OCI-LY3 (cell line): ENCODE results near the gene KCNN2.

ENCODE experiments used
- H2AFZ ChIP-seq: fragments of 200-600, 300-600 bp; shearing (Covaris generic); 2 replicates; pipeline ENCODE4 v1.6.0; 2014; ENCODE audit warnings: antibody characterized with exemption, low read depth, low read length
- H3K27ac ChIP-seq: fragments of 200-600, 300-600 bp; sonication (generic); 2 replicates; pipeline ENCODE4 v1.5.1; 2014; ENCODE audit warnings: mild to moderate bottlenecking, low read length, moderate library complexity, mixed read lengths
- H3K27me3 ChIP-seq: fragments of 200-600, 300-600 bp; sonication (generic); 2 replicates; pipeline ENCODE4 v1.6.1; 2014; ENCODE audit warnings: low read depth, low read length, mixed read lengths
- H3K36me3 ChIP-seq: fragments of 200-600, 300-600 bp; sonication (generic); replicated peaks from 2 replicates; pipeline ENCODE3; 2014; ENCODE audit warnings: low read depth, low read length, mixed read lengths
- H3K4me1 ChIP-seq: fragments of 300-600, 200-600 bp; sonication (generic); 2 replicates; pipeline ENCODE4 v1.6.1; 2014; ENCODE audit warnings: low read length, mixed read lengths
- H3K4me2 ChIP-seq: fragments of 200-600, 300-600 bp; sonication (generic); 2 replicates; pipeline ENCODE4 v1.6.1; 2014; ENCODE audit warnings: low read length, mixed read lengths
- H3K4me3 ChIP-seq: fragments of 300-600, 200-600 bp; sonication (generic); 2 replicates; pipeline ENCODE4 v1.5.1; 2014; ENCODE audit warnings: antibody characterized with exemption, mild to moderate bottlenecking, low read length, moderate library complexity
- H3K79me2 ChIP-seq: fragments of 300-600, 200-600 bp; shearing (Covaris generic); 2 replicates; pipeline ENCODE4 v1.6.1; 2014; ENCODE audit warnings: mild to moderate bottlenecking, low read length, mixed read lengths
- H3K9ac ChIP-seq: fragments of 300-600, 200-600 bp; shearing (Covaris generic); 2 replicates; pipeline ENCODE4 v1.6.0; 2014; ENCODE audit warnings: mild to moderate bottlenecking, low read length, moderate library complexity
- H3K9me3 ChIP-seq: fragments of 200-600, 300-600 bp; shearing (Covaris generic); 2 replicates; pipeline ENCODE4 v1.6.1; 2014; ENCODE audit warnings: low read length, mixed read lengths; ENCODE audit not compliant: insufficient read depth
- H4K20me1 ChIP-seq: fragments of 200-600, 300-600 bp; sonication (generic); 2 replicates; pipeline ENCODE4 v1.6.1; 2016; ENCODE audit warnings: low read length, mixed read lengths; ENCODE audit not compliant: insufficient read depth
- EZH2phosphoT487 ChIP-seq: fragments of 200-600 bp; shearing (Covaris generic); IDR thresholded peaks from 2 replicates; pipeline ENCODE4 v1.6.1; 2018; ENCODE audit warnings: antibody characterized with exemption, mixed run types, low read depth
- TF ChIP-seq, protein P1 (sequence below): fragments of 200-600, 300-600 bp; sonication (generic); IDR thresholded peaks from 2 replicates; pipeline ENCODE4 v1.5.1; 2014; ENCODE audit warnings: antibody characterized with exemption, low read length, low read depth

KCNN2 gene

DNA sequence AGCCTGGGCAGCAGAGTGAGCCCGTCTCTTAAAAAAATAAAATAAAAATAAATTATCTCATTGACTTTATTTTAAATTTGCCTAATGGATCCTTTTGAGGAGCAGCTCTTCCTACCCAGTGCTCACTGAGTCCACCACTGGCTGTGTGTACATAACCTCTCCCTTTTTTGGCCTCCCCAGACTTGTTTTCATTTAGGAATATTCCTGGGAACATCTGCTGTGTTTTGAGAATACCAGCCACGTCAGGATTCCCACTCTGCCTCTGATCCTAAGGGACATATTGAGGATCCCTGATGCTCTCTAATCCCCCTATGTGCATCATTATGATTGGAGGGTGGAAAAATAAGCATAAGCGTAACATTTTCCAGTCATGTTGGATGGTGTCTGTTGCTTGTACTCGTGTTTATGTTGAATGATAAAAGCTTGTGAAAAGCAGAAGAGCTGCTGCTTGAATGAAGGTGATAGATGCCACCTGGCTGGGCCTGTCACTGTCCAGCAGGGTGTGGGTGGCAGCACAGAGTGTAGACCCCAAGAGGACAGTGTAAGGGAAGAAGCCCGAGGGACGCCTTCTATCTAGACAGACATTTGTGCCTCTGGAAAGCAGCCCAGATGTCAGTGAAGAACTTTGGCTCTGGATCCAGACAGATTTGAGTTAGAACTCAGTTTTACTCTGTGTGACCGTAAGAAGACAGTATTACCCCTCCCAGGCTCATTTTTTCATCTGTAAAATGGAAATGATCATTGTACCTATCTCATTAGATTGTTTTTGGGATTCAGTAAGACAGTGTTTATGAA is 15.4 kb downstream of the KCNN2 start:
- no peak overlapping the region for H3K4me3 ChIP-seq
- H3K4me1 ChIP-seq: no peaks in the 10 kb centered on the region
- no peaks in the 10 kb centered on the region for H3K79me2 ChIP-seq
- H3K27me3 ChIP-seq: no peaks in the 10 kb centered on the region
- no peak overlapping the region for H2AFZ ChIP-seq
- TF ChIP-seq, protein P1, sequence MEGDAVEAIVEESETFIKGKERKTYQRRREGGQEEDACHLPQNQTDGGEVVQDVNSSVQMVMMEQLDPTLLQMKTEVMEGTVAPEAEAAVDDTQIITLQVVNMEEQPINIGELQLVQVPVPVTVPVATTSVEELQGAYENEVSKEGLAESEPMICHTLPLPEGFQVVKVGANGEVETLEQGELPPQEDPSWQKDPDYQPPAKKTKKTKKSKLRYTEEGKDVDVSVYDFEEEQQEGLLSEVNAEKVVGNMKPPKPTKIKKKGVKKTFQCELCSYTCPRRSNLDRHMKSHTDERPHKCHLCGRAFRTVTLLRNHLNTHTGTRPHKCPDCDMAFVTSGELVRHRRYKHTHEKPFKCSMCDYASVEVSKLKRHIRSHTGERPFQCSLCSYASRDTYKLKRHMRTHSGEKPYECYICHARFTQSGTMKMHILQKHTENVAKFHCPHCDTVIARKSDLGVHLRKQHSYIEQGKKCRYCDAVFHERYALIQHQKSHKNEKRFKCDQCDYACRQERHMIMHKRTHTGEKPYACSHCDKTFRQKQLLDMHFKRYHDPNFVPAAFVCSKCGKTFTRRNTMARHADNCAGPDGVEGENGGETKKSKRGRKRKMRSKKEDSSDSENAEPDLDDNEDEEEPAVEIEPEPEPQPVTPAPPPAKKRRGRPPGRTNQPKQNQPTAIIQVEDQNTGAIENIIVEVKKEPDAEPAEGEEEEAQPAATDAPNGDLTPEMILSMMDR: no peak
- TF ChIP-seq EZH2phosphoT487: no peak
- no peaks in the 10 kb centered on the region for H4K20me1 ChIP-seq
- no peak overlapping the region for H3K27ac ChIP-seq
- no peak overlapping the region for H3K4me2 ChIP-seq
- H3K9me3 ChIP-seq: no peaks in the 10 kb centered on the region
- no peak overlapping the region for H3K9ac ChIP-seq
- no peaks in the 10 kb centered on the region for H3K36me3 ChIP-seq

DNA sequence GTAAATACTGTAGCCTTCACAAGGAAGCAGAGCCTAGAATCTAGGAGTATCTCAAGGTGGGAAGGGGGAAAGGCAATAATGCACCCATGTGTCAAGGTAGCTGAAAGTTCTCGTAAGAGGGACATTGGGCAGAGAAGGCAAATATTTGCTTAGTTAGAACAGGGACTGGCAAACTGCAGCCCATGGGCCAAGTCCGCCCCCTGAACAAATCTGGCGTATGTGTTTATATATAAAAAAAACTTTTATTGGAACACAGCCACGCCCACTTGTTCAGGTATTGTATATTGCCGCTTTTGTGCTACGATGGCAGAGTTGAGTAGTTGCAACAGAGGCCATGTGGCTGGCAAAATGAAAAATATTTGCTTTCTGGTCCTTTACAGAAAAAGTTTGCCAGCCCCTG is 16.1 kb downstream of the KCNN2 start:
- Histone ChIP-seq H3K79me2 (no peaks in the 10 kb centered on the region), H3K9ac (no peak overlapping the region), H3K27ac (no peak overlapping the region), H3K27me3 (no peaks in the 10 kb centered on the region), H3K4me3 (no peak overlapping the region), H3K4me1 (no peaks in the 10 kb centered on the region), H3K36me3 (no peaks in the 10 kb centered on the region), H3K9me3 (no peaks in the 10 kb centered on the region), H4K20me1 (no peaks in the 10 kb centered on the region), H2AFZ (no peak overlapping the region), H3K4me2 (no peak overlapping the region)
- TF ChIP-seq, protein P1: no peak
- TF ChIP-seq EZH2phosphoT487: no peak

DNA sequence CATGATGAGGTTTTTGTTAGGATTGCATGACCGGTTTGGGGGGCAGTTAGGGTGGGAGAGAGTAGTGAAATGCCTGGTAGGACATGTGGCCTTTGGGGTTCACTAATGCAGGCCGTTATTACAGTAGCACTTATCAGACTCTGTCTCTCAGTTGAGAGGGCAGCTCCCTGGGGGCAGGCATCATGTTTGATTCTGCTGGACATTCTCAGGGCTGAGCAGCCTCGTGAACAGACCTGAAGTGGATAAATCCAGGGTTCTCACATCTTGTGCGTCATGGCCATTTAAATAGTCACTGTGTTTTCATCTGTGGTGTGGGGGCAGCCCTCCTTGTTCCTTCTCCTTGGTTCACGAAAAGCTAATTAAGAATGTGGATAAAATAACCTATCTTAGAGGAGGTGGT is 18.9 kb downstream of the KCNN2 start:
- TF ChIP-seq, protein P1: no peak
- no peak for TF ChIP-seq EZH2phosphoT487
- H3K9ac ChIP-seq: no peak overlapping the region
- H3K4me1 ChIP-seq: no peaks in the 10 kb centered on the region
- H3K9me3 ChIP-seq: no peaks in the 10 kb centered on the region
- H4K20me1 ChIP-seq: no peaks in the 10 kb centered on the region
- no peaks in the 10 kb centered on the region for H3K27me3 ChIP-seq
- no peak overlapping the region for H3K4me2 ChIP-seq
- no peak overlapping the region for H2AFZ ChIP-seq
- no peak overlapping the region for H3K27ac ChIP-seq
- no peaks in the 10 kb centered on the region for H3K79me2 ChIP-seq
- H3K36me3 ChIP-seq: no peaks in the 10 kb centered on the region
- no peak overlapping the region for H3K4me3 ChIP-seq

DNA sequence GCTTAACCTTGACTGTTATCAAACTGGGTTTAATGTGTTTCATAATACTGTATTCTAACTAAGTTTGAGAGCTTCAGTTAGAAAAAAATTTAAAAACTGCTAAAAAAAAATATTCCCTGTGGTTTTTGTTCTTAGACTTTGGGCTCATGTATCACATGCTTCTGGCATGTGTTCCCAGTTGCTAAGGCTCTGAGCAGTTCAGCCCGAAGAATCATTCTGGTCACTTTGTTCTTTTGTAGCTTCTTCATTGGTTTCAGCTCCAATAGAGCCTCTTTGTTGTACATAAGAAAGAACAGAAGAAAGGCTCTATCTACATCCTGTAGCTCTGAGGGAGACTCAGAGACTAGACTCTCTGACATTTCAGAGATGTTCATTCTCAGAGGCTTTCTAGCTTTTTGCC is 25.6 kb downstream of the KCNN2 start:
- H3K4me1 ChIP-seq: no peaks in the 10 kb centered on the region
- no peak overlapping the region for H3K9ac ChIP-seq
- no peak overlapping the region for H2AFZ ChIP-seq
- H3K79me2 ChIP-seq: no peaks in the 10 kb centered on the region
- H3K4me2 ChIP-seq: no peak overlapping the region
- no peak overlapping the region for H3K4me3 ChIP-seq
- H4K20me1 ChIP-seq: no peaks in the 10 kb centered on the region
- no peak overlapping the region for H3K27ac ChIP-seq
- no peaks in the 10 kb centered on the region for H3K27me3 ChIP-seq
- H3K36me3 ChIP-seq: no peaks in the 10 kb centered on the region
- no peak for TF ChIP-seq EZH2phosphoT487
- TF ChIP-seq, protein P1: no peak
- H3K9me3 ChIP-seq: no peaks in the 10 kb centered on the region
